ENCODE measurements around the gene UGCG.

DNA sequence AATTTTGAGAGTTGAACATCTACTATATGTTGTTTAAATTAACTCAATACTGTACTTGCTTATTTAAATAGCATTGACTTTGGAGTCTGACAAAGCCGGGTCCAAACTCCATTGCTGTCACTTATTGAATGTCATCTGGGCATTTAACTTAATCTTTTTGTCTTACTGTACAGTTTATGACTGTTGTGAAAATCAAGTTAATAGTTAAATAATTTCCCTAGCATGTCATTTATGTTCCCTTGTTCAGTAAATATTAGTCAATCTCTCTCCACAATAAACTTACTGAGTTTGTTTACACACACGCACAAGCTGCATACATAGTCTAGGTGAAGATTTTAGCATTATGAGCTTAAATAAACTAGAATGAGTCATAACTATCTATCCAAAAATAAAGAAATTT, 6.3 kb upstream of the UGCG start:
- TF ChIP-seq POLR2A (IDR thresholded peaks at IDR 0.05): no peak
- TF ChIP-seq, protein P1, sequence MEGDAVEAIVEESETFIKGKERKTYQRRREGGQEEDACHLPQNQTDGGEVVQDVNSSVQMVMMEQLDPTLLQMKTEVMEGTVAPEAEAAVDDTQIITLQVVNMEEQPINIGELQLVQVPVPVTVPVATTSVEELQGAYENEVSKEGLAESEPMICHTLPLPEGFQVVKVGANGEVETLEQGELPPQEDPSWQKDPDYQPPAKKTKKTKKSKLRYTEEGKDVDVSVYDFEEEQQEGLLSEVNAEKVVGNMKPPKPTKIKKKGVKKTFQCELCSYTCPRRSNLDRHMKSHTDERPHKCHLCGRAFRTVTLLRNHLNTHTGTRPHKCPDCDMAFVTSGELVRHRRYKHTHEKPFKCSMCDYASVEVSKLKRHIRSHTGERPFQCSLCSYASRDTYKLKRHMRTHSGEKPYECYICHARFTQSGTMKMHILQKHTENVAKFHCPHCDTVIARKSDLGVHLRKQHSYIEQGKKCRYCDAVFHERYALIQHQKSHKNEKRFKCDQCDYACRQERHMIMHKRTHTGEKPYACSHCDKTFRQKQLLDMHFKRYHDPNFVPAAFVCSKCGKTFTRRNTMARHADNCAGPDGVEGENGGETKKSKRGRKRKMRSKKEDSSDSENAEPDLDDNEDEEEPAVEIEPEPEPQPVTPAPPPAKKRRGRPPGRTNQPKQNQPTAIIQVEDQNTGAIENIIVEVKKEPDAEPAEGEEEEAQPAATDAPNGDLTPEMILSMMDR (IDR thresholded peaks at IDR 0.05): no peak

Measured in lower leg skin (tissue), 3 donors.